ENCODE results near the gene CHRNA4.

The CHRNA4 gene

DNA sequence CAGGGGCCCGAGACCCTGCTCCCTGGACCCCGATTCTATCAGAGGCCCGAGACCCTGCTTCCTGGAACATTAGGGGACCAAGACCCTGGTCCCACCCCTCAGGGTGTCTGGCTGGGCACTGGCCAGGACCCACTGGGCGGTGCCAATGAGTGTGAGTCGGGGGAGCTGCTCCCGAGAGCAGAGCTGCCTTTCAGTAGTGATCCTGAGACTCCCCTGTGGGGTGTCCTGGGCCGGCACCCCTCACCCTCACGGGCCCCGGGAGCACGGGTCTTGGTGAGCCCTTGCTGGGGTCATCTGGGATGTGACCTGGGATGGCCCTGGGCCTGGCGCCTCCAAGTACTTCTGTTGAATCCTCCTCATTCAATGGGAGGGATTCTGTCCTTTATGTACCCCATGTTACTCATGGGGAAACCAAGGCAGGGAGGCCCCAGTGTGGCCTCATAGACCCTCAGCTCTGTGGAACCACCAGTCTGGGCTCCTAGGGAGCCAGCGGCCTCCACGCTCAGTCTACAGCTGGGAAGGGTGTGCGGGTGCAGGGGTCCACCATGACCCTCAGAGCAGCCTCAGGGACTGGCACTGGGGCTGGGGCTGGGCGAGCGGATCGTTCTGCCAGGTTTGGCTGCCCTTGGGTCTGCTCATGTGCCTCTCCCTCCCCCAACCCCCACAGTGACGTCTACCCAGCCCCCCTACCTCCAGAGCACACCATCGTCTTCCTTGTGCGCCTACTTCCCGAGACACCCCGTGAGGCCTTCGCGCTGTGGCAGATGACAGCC, 42.6 kb downstream of the CHRNA4 start:
- no peak for DNase-seq

- DNase-seq = no peak
These were observed 43.4 kb downstream of the CHRNA4 start for GRCh38 chr20:63317601-63318291.

- DNase-seq = no peak
These were observed 44.1 kb downstream of the CHRNA4 start for GRCh38 chr20:63317061-63317460.

GRCh38 chr20:63316502-63316921, 44.6 kb downstream of the CHRNA4 start:
- no peak for DNase-seq

- no peak for DNase-seq
These were observed 45.2 kb downstream of the CHRNA4 start for GRCh38 chr20:63315731-63316491.

GRCh38 chr20:63315240-63315689, 45.9 kb downstream of the CHRNA4 start:
- no peak for DNase-seq

- DNase-seq = no peak
These were observed 46.4 kb downstream of the CHRNA4 start for GRCh38 chr20:63314566-63315239.

- DNase-seq = no peak
These were observed 47.1 kb downstream of the CHRNA4 start for GRCh38 chr20:63314015-63314471.

- DNase-seq = no peak
These were observed 47.7 kb downstream of the CHRNA4 start for GRCh38 chr20:63313349-63314014.

DNA sequence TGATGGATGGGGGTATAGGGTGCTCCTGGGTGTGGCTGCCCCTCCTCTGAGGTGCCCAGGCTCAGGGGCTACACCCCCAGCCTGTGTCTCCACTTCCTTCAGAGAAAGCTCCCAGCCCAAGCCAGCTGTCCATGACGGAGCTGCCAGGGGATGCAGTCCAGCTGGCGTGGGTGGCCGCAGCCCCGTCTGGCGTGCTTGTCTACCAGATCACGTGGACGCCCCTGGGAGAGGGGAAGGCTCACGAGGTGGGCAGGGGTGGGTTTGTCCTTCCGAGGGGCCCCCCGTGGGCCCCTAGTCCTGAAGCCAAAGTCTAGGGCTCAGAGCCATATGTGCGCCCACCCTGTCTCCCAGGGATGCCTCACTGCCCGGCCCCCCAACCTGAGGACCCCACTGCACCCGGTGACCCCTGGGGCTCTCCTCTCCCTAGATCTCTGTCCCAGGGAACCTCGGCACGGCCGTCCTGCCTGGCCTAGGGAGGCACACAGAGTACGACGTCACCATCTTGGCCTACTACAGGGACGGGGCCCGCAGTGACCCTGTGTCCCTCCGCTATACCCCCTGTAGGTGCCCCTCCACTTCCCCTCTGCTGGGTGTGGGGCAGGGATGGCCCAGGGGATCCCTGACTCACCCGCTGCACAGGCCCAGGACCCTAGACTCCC, 48.3 kb downstream of the CHRNA4 start:
- DNase-seq = no peak

DNA sequence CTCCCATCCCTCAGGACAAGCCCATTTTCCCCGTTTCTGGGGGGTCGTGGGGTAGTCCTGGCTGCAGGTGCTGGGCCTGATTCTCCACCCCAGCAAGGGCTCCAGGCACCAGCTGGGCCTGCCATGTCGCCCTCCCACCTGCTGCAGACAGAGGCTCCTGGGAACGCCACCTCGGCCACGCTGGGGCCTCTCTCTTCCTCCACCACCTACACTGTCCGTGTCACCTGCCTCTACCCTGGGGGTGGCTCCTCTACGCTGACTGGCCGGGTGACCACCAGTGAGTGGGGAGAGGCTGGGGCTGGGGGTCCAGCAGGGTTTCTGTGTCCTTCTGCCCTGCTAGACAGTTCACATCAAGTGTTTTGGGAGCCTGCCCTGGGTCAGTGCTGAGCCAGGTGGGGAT, 48.9 kb downstream of the CHRNA4 start:
- DNase-seq = no peak

DNA sequence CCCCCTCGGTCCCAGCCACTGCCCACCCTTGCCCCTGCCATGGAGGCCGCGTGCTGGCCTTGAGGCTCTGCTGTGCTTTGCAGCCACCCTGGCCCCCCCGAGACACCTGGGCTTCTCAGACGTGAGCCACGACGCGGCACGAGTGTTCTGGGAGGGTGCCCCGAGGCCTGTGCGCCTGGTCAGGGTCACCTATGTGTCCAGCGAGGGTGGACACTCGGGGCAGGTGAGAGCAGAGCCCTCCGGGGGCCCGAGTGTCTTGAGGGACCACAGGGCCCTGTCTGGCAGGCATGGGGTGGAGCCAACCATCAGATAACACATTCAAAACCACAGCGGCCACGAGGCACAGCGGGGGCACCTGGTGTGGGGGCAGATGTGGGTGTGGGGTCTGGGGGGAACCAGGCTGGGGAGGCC, 49.3 kb downstream of the CHRNA4 start:
- no peak for DNase-seq

GRCh38 chr20:63311186-63311832, 49.8 kb downstream of the CHRNA4 start:
- DNase-seq = no peak

DNA sequence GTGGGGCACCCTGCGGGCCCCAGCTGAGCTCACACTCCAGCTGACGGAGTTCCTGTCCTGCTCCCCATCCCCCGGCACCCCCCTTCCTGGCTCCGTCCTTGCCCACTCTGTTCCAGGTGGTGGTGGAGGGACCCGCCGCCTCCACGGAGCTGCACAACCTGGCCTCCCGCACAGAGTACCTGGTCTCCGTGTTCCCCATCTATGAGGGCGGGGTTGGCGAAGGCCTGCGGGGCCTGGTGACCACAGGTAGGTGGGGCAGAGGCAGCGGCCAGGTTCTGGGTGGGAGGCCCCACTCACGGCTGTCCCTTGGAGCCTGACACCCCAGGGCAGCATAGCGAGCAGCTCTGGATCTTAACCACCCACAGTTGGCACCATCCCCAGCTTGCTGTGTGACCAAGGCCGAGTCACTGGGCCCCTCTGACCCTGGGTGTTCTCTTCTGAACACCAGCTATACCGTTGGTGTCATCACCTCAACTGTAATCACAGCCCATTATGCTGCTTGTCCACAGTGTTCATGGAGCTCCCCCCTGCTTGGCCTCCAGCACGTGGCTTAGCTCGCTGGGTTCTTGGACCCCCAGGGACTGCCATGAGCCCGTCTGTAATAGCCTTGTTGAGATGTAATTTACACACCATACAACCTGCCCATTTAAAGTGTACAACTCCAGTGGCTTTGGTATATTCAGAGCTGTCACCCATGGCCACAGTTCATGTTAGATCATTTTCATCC, 50.7 kb downstream of the CHRNA4 start:
- DNase-seq = no peak

GRCh38 chr20:63309261-63310071, 51.7 kb downstream of the CHRNA4 start:
- DNase-seq = peak; percentile 22

- no peak for DNase-seq
These were observed 52.8 kb downstream of the CHRNA4 start for GRCh38 chr20:63308218-63308911.

GRCh38 chr20:63307538-63308217, 53.5 kb downstream of the CHRNA4 start:
- DNase-seq = no peak
